Uterus (tissue), 2 donors: ENCODE data around the gene IFT22.

Experiments used
- CTCF ChIP-seq, 4 experiments: fragments of 200-600 bp in 2 of 4; fragments of 450-650 bp in 2 of 4; sonication (generic) in 2 of 4; IDR thresholded peaks; one replicate each; pipeline ENCODE4 v1.5.1; 2016 to 2019; ENCODE audit warnings: antibody characterized with exemption in 4 of 4, mild to moderate bottlenecking in 2 of 4, moderate library complexity in 1 of 4
- POLR2A ChIP-seq, 2 donors: fragments of 450-650 bp; IDR thresholded peaks; one replicate each; pipeline ENCODE4 v1.6.1; 2016; ENCODE audit warnings: antibody characterized with exemption in 2 of 2, mild to moderate bottlenecking in 1 of 2, moderate library complexity in 1 of 2

- TF ChIP-seq POLR2A (IDR thresholded peaks at IDR 0.05) (no peak), CTCF (IDR thresholded peaks at IDR 0.05) (no peak)
These were observed 15.3 kb downstream of the IFT22 start for GRCh38 chr7:101306307-101306706.
